OCI-LY3 (cell line): Measurements from ENCODE around the gene SNTG2.
A peak's percentile ranks its signal among the peaks of the same experiment; 100 is the strongest.

Experiments
- H2AFZ ChIP-seq: fragments of 200-600, 300-600 bp; shearing (Covaris generic); 2 replicates; pipeline ENCODE4 v1.6.0; 2014; ENCODE audit warnings: antibody characterized with exemption, low read depth, low read length
- H3K27ac ChIP-seq: fragments of 200-600, 300-600 bp; sonication (generic); 2 replicates; pipeline ENCODE4 v1.5.1; 2014; ENCODE audit warnings: mild to moderate bottlenecking, low read length, moderate library complexity, mixed read lengths
- H3K27me3 ChIP-seq: fragments of 200-600, 300-600 bp; sonication (generic); 2 replicates; pipeline ENCODE4 v1.6.1; 2014; ENCODE audit warnings: low read depth, low read length, mixed read lengths
- H3K36me3 ChIP-seq: fragments of 200-600, 300-600 bp; sonication (generic); replicated peaks from 2 replicates; pipeline ENCODE3; 2014; ENCODE audit warnings: low read depth, low read length, mixed read lengths
- H3K4me1 ChIP-seq: fragments of 300-600, 200-600 bp; sonication (generic); 2 replicates; pipeline ENCODE4 v1.6.1; 2014; ENCODE audit warnings: low read length, mixed read lengths
- H3K4me2 ChIP-seq: fragments of 200-600, 300-600 bp; sonication (generic); 2 replicates; pipeline ENCODE4 v1.6.1; 2014; ENCODE audit warnings: low read length, mixed read lengths
- H3K4me3 ChIP-seq: fragments of 300-600, 200-600 bp; sonication (generic); 2 replicates; pipeline ENCODE4 v1.5.1; 2014; ENCODE audit warnings: antibody characterized with exemption, mild to moderate bottlenecking, low read length, moderate library complexity
- H3K79me2 ChIP-seq: fragments of 300-600, 200-600 bp; shearing (Covaris generic); 2 replicates; pipeline ENCODE4 v1.6.1; 2014; ENCODE audit warnings: mild to moderate bottlenecking, low read length, mixed read lengths
- H3K9ac ChIP-seq: fragments of 300-600, 200-600 bp; shearing (Covaris generic); 2 replicates; pipeline ENCODE4 v1.6.0; 2014; ENCODE audit warnings: mild to moderate bottlenecking, low read length, moderate library complexity
- H3K9me3 ChIP-seq: fragments of 200-600, 300-600 bp; shearing (Covaris generic); 2 replicates; pipeline ENCODE4 v1.6.1; 2014; ENCODE audit warnings: low read length, mixed read lengths; ENCODE audit not compliant: insufficient read depth
- H4K20me1 ChIP-seq: fragments of 200-600, 300-600 bp; sonication (generic); 2 replicates; pipeline ENCODE4 v1.6.1; 2016; ENCODE audit warnings: low read length, mixed read lengths; ENCODE audit not compliant: insufficient read depth
- EZH2phosphoT487 ChIP-seq: fragments of 200-600 bp; shearing (Covaris generic); IDR thresholded peaks from 2 replicates; pipeline ENCODE4 v1.6.1; 2018; ENCODE audit warnings: antibody characterized with exemption, mixed run types, low read depth
- TF ChIP-seq, protein P1 (sequence below): fragments of 200-600, 300-600 bp; sonication (generic); IDR thresholded peaks from 2 replicates; pipeline ENCODE4 v1.5.1; 2014; ENCODE audit warnings: antibody characterized with exemption, low read length, low read depth

Gene SNTG2

DNA sequence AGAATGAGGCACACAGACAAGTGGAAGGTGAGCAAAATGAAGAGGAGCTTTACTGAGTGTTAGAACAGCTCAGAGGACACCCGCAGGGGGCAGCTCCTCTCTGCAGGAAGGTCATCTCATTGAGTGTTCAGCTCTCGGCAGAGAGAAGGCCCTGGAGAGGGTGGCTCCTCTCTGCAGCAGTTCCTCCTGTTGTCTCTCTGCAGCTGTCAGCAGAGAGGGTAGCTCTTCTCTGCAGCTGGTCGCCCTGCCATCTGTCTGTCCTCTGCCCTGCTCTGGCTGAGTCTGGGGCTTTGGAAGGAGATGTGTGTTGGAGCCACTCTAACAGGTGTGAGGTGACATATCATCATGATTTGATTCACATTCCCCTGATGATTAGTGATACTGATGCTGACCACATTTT lies 6.8 kb upstream of the SNTG2 start:
- no peak overlapping the region for H3K27ac ChIP-seq
- H3K9ac ChIP-seq = no peak overlapping the region
- no peaks in the 10 kb centered on the region for H3K79me2 ChIP-seq
- no peak for TF ChIP-seq EZH2phosphoT487
- TF ChIP-seq, protein P1, sequence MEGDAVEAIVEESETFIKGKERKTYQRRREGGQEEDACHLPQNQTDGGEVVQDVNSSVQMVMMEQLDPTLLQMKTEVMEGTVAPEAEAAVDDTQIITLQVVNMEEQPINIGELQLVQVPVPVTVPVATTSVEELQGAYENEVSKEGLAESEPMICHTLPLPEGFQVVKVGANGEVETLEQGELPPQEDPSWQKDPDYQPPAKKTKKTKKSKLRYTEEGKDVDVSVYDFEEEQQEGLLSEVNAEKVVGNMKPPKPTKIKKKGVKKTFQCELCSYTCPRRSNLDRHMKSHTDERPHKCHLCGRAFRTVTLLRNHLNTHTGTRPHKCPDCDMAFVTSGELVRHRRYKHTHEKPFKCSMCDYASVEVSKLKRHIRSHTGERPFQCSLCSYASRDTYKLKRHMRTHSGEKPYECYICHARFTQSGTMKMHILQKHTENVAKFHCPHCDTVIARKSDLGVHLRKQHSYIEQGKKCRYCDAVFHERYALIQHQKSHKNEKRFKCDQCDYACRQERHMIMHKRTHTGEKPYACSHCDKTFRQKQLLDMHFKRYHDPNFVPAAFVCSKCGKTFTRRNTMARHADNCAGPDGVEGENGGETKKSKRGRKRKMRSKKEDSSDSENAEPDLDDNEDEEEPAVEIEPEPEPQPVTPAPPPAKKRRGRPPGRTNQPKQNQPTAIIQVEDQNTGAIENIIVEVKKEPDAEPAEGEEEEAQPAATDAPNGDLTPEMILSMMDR = no peak
- H3K27me3 ChIP-seq = no peaks in the 10 kb centered on the region
- no peak overlapping the region for H3K4me3 ChIP-seq
- 0 out of 2 replicates have a peak, but pooled peaks cover 5% of the 10 kb centered on the region for H3K4me1 ChIP-seq
- H4K20me1 ChIP-seq = no peaks in the 10 kb centered on the region
- H3K36me3 ChIP-seq = no peaks in the 10 kb centered on the region
- H2AFZ ChIP-seq = no peak overlapping the region
- H3K4me2 ChIP-seq = no peak overlapping the region
- 0 out of 2 replicates have a peak, but pooled peaks cover 3% of the 10 kb centered on the region for H3K9me3 ChIP-seq

DNA sequence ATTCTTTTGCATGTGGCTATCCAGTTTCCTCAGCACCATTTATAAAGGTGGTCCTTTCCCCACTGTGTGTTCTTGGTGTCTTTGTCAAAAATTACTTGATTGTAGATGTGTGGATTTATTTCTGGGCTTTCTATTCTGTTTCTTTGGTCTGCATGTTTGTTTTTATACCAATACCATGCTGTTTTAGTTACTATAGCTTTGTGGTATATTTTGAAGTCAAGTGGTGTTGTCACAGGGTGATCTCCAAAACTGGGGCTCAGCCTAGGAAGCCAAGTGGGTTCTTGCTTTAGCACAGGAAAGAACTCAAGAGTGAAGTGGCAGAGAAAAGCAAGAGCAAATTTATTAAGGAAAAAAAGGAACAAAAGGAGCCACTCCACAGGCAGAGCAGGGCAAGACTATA lies 6.0 kb upstream of the SNTG2 start:
- H3K4me1 ChIP-seq = 0 out of 2 replicates have a peak, but pooled peaks cover 5% of the 10 kb centered on the region
- no peaks in the 10 kb centered on the region for H4K20me1 ChIP-seq
- H3K4me2 ChIP-seq = no peak overlapping the region
- H3K79me2 ChIP-seq = no peaks in the 10 kb centered on the region
- no peak overlapping the region for H3K9ac ChIP-seq
- no peaks in the 10 kb centered on the region for H3K27me3 ChIP-seq
- no peak overlapping the region for H2AFZ ChIP-seq
- TF ChIP-seq, protein P1 = no peak
- no peak for TF ChIP-seq EZH2phosphoT487
- H3K36me3 ChIP-seq = no peaks in the 10 kb centered on the region
- no peak overlapping the region for H3K4me3 ChIP-seq
- H3K9me3 ChIP-seq = 0 out of 2 replicates have a peak, but pooled peaks cover 3% of the 10 kb centered on the region
- H3K27ac ChIP-seq = no peak overlapping the region

DNA sequence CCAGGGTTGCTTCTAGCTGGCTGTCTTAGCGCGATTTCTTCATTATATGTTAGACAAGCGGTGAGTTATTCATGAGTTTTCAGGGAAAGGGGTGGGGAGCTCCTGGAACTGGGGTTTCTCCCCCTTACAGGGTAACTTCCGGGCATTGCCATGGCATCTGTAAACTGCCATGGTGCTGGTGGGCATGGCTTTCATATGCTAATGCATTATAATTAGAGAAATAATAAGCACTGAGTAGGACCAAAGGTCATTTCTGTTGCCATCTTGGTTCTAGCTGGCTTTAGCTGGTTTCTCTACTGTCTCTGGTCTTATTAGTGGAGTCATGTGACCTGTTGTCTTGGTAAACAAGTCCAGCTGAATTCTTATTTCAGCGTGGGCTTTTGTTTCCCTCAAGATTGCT lies 5.5 kb upstream of the SNTG2 start:
- Histone ChIP-seq H3K27ac (no peak overlapping the region), H3K4me2 (no peak overlapping the region), H3K4me3 (no peak overlapping the region), H2AFZ (no peak overlapping the region), H3K79me2 (no peaks in the 10 kb centered on the region), H3K27me3 (no peaks in the 10 kb centered on the region), H3K4me1 (0 out of 2 replicates have a peak, but pooled peaks cover 5% of the 10 kb centered on the region), H3K9me3 (0 out of 2 replicates have a peak, but pooled peaks cover 3% of the 10 kb centered on the region), H3K9ac (no peak overlapping the region), H3K36me3 (no peaks in the 10 kb centered on the region), H4K20me1 (no peaks in the 10 kb centered on the region)
- TF ChIP-seq, protein P1 = no peak
- no peak for TF ChIP-seq EZH2phosphoT487

DNA sequence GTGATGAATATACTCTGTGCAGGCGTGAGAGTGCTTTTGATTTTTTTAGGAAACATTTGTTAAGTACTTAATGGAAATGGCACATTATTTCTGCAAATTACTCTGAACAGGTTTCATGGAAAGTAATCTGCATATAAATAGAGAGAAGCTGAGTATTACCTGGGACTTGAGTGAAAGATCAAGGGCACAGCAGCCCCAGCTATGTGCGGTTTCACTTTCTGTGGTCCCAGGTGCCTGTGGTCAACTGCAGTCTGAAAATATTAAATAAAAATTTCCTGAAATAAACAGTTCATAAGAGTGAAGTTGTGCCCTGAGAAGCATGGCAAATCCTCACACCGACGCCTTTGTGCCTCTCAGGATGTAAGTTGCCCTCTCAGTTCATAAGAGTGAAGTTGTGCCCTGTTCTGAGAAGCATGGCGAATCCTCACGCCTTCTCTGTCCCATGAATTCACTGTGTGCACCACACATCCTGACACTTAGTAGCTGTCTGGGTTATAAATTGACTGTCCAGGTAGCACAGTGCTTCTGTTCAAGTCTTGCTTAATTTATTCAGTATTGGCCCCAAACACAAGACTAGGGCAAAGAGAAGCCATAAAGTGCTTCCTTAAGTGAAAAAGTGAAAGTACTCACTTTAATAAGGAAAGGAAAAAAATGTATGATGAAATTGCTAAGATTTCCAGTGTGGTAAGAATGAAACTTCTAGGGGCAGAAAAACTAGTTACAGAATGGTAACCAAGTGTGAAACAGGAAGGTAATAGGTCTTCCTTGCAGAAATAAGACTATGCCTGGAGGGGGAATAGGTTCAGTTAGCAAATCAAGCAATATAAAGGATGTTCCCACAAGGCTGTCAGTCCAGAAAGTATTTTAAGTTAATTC lies 4.3 kb upstream of the SNTG2 start:
- Histone ChIP-seq H3K9ac (no peak overlapping the region), H2AFZ (no peak overlapping the region), H3K4me2 (peak overlapping the region; percentile 28; the same call in 1 of the 2 replicates), H3K27me3 (no peaks in the 10 kb centered on the region), H3K4me3 (no peak overlapping the region), H3K27ac (no peak overlapping the region), H4K20me1 (no peaks in the 10 kb centered on the region), H3K79me2 (no peaks in the 10 kb centered on the region), H3K9me3 (0 out of 2 replicates have a peak, but pooled peaks cover 3% of the 10 kb centered on the region), H3K36me3 (no peaks in the 10 kb centered on the region), H3K4me1 (0 out of 2 replicates have a peak, but pooled peaks cover 5% of the 10 kb centered on the region)
- TF ChIP-seq EZH2phosphoT487 = no peak
- TF ChIP-seq, protein P1 = no peak
